Left ventricle myocardium inferior (tissue), 1 donor: ENCODE measurements around the gene TTC39C. TPM values are rescaled to one million over a fixed set of nuclear protein-coding genes. Genes with fewer than 3 reads are reported as not detected.

ENCODE experiments used
- DNase-seq: peaks from one replicate; pipeline ENCODE4 v3.0.0-alpha.2; 2020
- H3K27ac ChIP-seq: fragments of 200-600 bp; replicated peaks from 2 replicates; pipeline ENCODE4 v1.8.0; 2021
- H3K27me3 ChIP-seq: fragments of 200-600 bp; 2 replicates; pipeline ENCODE4 v1.8.0; 2021; ENCODE audit warnings: low read depth
- H3K36me3 ChIP-seq: fragments of 200-600 bp; 2 replicates; pipeline ENCODE4 v1.8.0; 2021
- H3K4me1 ChIP-seq: fragments of 200-600 bp; 2 replicates; pipeline ENCODE4 v1.8.0; 2021
- H3K4me3 ChIP-seq: fragments of 200-600 bp; 2 replicates; pipeline ENCODE4 v1.8.0; 2021; ENCODE audit warnings: mild to moderate bottlenecking, moderate library complexity
- H3K9me3 ChIP-seq: fragments of 200-600 bp; replicated peaks from 2 replicates; pipeline ENCODE4 v1.8.0; 2021
- intact Hi-C: fragments of 100-400 bp; cut with micrococcal nuclease; formaldehyde crosslinking; loops from one replicate; pipeline ENCODE4 v1.11.0; 2022
- total RNA-seq: library from RNA; stranded (reverse); fragmentation: NEBNext Ultra II Directional; extraction: Animal tissue kit (Norgen Biotek cat#: 25700); gene quantifications from one replicate; pipeline ENCODE4 v1.2.1, GENCODE V29; 2021
- TF ChIP-seq, protein P1 (sequence below): fragments of 200-600 bp; IDR thresholded peaks from 2 replicates; pipeline ENCODE4 v1.8.0; 2021; ENCODE audit warnings: antibody characterized with exemption, mild to moderate bottlenecking, borderline replicate concordance
- donor health status: DM: no; HTN: yes; CAD: no; lungs with severe emphysema.

Gene TTC39C
- total RNA-seq, 1 donor from 2014 or later: 4.6 TPM

GRCh38 chr18:23986600-23987359 is 27.8 kb upstream of the TTC39C start:
- intact Hi-C loops: no loop called here
- Histone ChIP-seq H3K27me3 (no peaks in the 10 kb centered on the region), H3K4me3 (no peak overlapping the region), H3K9me3 (no peaks in the 10 kb centered on the region), H3K4me1 (peaks cover 9% of the 10 kb centered on the region), H3K36me3 (no peaks in the 10 kb centered on the region), H3K27ac (no peak overlapping the region)
- TF ChIP-seq, protein P1, sequence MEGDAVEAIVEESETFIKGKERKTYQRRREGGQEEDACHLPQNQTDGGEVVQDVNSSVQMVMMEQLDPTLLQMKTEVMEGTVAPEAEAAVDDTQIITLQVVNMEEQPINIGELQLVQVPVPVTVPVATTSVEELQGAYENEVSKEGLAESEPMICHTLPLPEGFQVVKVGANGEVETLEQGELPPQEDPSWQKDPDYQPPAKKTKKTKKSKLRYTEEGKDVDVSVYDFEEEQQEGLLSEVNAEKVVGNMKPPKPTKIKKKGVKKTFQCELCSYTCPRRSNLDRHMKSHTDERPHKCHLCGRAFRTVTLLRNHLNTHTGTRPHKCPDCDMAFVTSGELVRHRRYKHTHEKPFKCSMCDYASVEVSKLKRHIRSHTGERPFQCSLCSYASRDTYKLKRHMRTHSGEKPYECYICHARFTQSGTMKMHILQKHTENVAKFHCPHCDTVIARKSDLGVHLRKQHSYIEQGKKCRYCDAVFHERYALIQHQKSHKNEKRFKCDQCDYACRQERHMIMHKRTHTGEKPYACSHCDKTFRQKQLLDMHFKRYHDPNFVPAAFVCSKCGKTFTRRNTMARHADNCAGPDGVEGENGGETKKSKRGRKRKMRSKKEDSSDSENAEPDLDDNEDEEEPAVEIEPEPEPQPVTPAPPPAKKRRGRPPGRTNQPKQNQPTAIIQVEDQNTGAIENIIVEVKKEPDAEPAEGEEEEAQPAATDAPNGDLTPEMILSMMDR: no peak
- no peak for DNase-seq

DNA sequence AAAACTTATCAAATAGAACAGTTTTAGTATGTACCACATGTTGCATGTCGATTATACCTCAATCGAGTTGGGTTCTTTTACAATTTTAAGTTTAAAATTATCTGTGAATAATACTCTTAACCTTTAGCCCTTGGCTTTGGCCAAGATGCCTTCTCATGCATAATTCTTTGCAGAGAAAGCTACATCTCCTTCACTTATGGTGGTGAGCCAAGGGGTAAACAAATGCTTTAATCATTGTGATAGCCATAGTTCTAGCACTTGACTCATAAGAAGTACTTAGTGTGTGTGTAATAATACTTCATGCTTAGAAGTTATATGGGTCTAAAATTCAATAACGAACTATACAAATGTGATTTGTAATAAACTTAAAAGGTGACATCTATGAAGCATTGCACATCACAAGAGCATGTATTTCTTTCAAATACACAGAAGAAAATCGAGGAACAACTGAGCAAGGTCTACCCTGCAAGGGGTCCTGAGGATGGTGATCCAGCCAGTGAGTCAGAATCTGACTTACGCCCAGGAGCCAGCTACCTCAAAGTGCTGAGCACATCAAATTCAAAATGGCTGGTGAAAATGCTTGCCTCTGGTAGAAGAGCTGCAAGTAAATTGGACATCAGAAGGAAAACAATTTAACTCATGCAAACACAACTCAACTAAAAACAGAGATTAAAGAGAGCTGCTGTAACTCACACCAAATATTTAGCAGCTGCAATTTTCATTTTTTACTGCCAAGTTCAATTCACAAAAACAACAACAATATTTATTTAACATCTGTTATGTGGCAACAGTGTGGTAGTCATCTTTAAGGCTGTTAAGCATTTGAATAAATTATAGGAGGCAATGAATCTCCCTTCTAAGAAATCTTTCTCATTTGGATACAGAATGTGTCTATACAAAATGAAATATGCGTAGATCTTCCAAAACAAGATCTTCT is 23.8 kb upstream of the TTC39C start:
- intact Hi-C loops: no loop called here

DNA sequence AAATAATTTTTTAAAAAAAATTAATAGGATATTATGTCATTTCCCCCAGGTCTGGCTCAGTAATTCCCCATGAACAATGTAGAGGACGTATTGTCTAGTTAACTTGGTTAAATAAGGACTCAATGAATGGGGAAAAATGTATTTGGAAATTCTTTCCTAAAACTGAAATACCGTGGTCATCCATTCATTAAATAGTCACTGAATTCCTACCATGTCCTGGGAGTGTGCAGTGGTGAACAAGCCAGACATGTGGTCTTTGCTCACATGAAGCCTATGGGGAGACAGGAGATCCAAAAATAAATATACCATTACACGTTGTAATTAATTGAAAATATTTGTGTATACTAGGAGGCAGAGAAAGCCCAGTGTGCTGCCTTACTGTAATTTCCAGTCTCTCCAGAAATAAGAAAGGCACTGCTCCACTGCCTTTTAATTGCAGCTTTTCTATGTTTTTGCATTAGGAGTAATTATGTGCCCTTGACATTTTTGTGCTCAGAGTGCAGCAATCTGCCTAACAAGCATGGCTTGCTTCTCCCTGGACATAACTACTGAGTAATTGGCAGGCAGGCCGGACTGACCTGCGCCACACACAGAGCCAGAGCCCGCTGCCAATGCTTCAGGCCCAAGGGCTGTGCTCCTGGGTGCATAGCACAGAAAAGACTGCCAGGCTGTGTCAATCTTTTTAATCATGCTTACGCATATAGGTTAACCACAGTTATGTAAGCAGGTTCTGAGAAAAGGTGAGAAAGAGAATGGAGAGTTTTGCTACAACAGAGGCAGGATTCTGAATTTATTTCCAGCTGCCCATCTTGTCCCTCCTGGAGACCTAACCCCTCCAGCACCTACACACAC is 22.2 kb upstream of the TTC39C start:
- peak; percentile 51 for DNase-seq
- Histone ChIP-seq H3K9me3 (no peaks in the 10 kb centered on the region), H3K27me3 (no peaks in the 10 kb centered on the region), H3K4me1 (peaks cover 18% of the 10 kb centered on the region), H3K4me3 (no peak overlapping the region), H3K36me3 (no peaks in the 10 kb centered on the region), H3K27ac (peak overlapping the region; percentile 70)
- intact Hi-C loops: no loop called here
- TF ChIP-seq, protein P1: no peak

More for the DNA sequence above, 23.8 kb upstream of the TTC39C start:
- TF ChIP-seq, protein P1: no peak
- no peak for DNase-seq
- no peak overlapping the region for H3K27ac ChIP-seq
- no peaks in the 10 kb centered on the region for H3K9me3 ChIP-seq
- H3K36me3 ChIP-seq: no peaks in the 10 kb centered on the region
- no peak overlapping the region for H3K4me3 ChIP-seq
- H3K27me3 ChIP-seq: no peaks in the 10 kb centered on the region
- H3K4me1 ChIP-seq: peaks cover 18% of the 10 kb centered on the region

- DNase-seq: no peak
- TF ChIP-seq, protein P1: no peak
- Histone ChIP-seq H3K4me3 (no peak overlapping the region), H3K27me3 (no peaks in the 10 kb centered on the region), H3K9me3 (no peaks in the 10 kb centered on the region), H3K36me3 (no peaks in the 10 kb centered on the region), H3K27ac (peak overlapping the region; percentile 70), H3K4me1 (peaks cover 18% of the 10 kb centered on the region)
- intact Hi-C loops: no loop called here
Observed at GRCh38 chr18:23992941-23993280, 21.6 kb upstream of the TTC39C start.

GRCh38 chr18:23994361-23994902 is 20.1 kb upstream of the TTC39C start:
- no peak for DNase-seq
- H3K4me1 ChIP-seq: peaks cover 18% of the 10 kb centered on the region
- intact Hi-C loops: no loop called here
- no peak overlapping the region for H3K4me3 ChIP-seq
- H3K27me3 ChIP-seq: no peaks in the 10 kb centered on the region
- H3K27ac ChIP-seq: no peak overlapping the region
- no peaks in the 10 kb centered on the region for H3K9me3 ChIP-seq
- TF ChIP-seq, protein P1: no peak
- H3K36me3 ChIP-seq: no peaks in the 10 kb centered on the region
